ENCODE measurements around the gene SEMA4D. TPM values are rescaled to one million over a fixed set of nuclear protein-coding genes. Genes with fewer than 3 reads are reported as not detected.

Gene SEMA4D
- total and polyA plus RNA-seq, 2 donors from 2014 or later, result 18.9 to 147 TPM

GRCh38 chr9:89412951-89413350, 85.0 kb downstream of the SEMA4D start:
- H3K4me1 ChIP-seq (ENCODE audit: control insufficient read depth in 2 of 3, insufficient read depth in 2 of 3, low read depth in 1 of 3, low read length in 3 of 3), result peaks cover 0 to 23% (median 10%) of the 10 kb centered on the region in 3 donors
- TF ChIP-seq, protein P1, sequence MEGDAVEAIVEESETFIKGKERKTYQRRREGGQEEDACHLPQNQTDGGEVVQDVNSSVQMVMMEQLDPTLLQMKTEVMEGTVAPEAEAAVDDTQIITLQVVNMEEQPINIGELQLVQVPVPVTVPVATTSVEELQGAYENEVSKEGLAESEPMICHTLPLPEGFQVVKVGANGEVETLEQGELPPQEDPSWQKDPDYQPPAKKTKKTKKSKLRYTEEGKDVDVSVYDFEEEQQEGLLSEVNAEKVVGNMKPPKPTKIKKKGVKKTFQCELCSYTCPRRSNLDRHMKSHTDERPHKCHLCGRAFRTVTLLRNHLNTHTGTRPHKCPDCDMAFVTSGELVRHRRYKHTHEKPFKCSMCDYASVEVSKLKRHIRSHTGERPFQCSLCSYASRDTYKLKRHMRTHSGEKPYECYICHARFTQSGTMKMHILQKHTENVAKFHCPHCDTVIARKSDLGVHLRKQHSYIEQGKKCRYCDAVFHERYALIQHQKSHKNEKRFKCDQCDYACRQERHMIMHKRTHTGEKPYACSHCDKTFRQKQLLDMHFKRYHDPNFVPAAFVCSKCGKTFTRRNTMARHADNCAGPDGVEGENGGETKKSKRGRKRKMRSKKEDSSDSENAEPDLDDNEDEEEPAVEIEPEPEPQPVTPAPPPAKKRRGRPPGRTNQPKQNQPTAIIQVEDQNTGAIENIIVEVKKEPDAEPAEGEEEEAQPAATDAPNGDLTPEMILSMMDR (IDR thresholded peaks at IDR 0.05; ENCODE audit: borderline replicate concordance, extremely low read depth, insufficient read depth), result no peak
- H3K9me3 ChIP-seq (ENCODE audit: control insufficient read depth in 2 of 3, insufficient read depth in 1 of 3, low read length in 3 of 3), result no peaks in the 10 kb centered on the region
- intact Hi-C loops (cut with DNase I), result no loop called here
- no peak overlapping the region for H3K4me3 ChIP-seq (ENCODE audit: low read length in 3 of 3)
- FAIRE-seq, result no peak
- peaks cover 0 to 6% (median 6%) of the 10 kb centered on the region in 3 donors for H3K36me3 ChIP-seq (ENCODE audit: control insufficient read depth in 2 of 3, insufficient read depth in 3 of 3, low read length in 3 of 3)
- H3K9ac ChIP-seq (ENCODE audit: low read length in 3 of 3), result no peak overlapping the region
- DNase-seq, result no peak
- no peak overlapping the region for H3K27ac ChIP-seq (ENCODE audit: low read depth in 2 of 2, low read length in 2 of 2)
- H3K27me3 ChIP-seq (ENCODE audit: control insufficient read depth, insufficient read depth, low read length), result no peaks in the 10 kb centered on the region

GRCh38 chr9:89412541-89412940, 85.4 kb downstream of the SEMA4D start:
- no peak for FAIRE-seq
- H3K27ac ChIP-seq (ENCODE audit: low read depth in 2 of 2, low read length in 2 of 2), result no peak overlapping the region
- intact Hi-C loops (cut with DNase I), result no loop called here

GRCh38 chr9:89411759-89412158, 86.2 kb downstream of the SEMA4D start:
- H3K9ac ChIP-seq (ENCODE audit: low read length in 3 of 3), result no peak overlapping the region
- H3K27me3 ChIP-seq (ENCODE audit: control insufficient read depth, insufficient read depth, low read length), result no peaks in the 10 kb centered on the region
- FAIRE-seq, result no peak
- no peak overlapping the region for H3K27ac ChIP-seq (ENCODE audit: low read depth in 2 of 2, low read length in 2 of 2)
- TF ChIP-seq, protein P1 (IDR thresholded peaks at IDR 0.05; ENCODE audit: borderline replicate concordance, extremely low read depth, insufficient read depth), result no peak
- intact Hi-C loops (cut with DNase I), result no loop called here
- no peak overlapping the region for H3K4me3 ChIP-seq (ENCODE audit: low read length in 3 of 3)
- no peak for DNase-seq
- peaks cover 0 to 3% (median 0%) of the 10 kb centered on the region in 3 donors for H3K9me3 ChIP-seq (ENCODE audit: control insufficient read depth in 2 of 3, insufficient read depth in 1 of 3, low read length in 3 of 3)
- peaks cover 0 to 6% (median 6%) of the 10 kb centered on the region in 3 donors for H3K36me3 ChIP-seq (ENCODE audit: control insufficient read depth in 2 of 3, insufficient read depth in 3 of 3, low read length in 3 of 3)
- peaks cover 0 to 23% (median 10%) of the 10 kb centered on the region in 3 donors for H3K4me1 ChIP-seq (ENCODE audit: control insufficient read depth in 2 of 3, insufficient read depth in 2 of 3, low read depth in 1 of 3, low read length in 3 of 3)

More at GRCh38 chr9:89412541-89412940, 85.4 kb downstream of the SEMA4D start:
- peaks cover 0 to 6% (median 6%) of the 10 kb centered on the region in 3 donors for H3K36me3 ChIP-seq (ENCODE audit: control insufficient read depth in 2 of 3, insufficient read depth in 3 of 3, low read length in 3 of 3)
- H3K27me3 ChIP-seq (ENCODE audit: control insufficient read depth, insufficient read depth, low read length), result no peaks in the 10 kb centered on the region
- no peak overlapping the region for H3K4me3 ChIP-seq (ENCODE audit: low read length in 3 of 3)
- H3K9me3 ChIP-seq (ENCODE audit: control insufficient read depth in 2 of 3, insufficient read depth in 1 of 3, low read length in 3 of 3), result peaks cover 0 to under 1% (median 0%) of the 10 kb centered on the region in 3 donors
- H3K4me1 ChIP-seq (ENCODE audit: control insufficient read depth in 2 of 3, insufficient read depth in 2 of 3, low read depth in 1 of 3, low read length in 3 of 3), result peaks cover 0 to 23% (median 10%) of the 10 kb centered on the region in 3 donors
- TF ChIP-seq, protein P1 (IDR thresholded peaks at IDR 0.05; ENCODE audit: borderline replicate concordance, extremely low read depth, insufficient read depth), result no peak
- no peak overlapping the region for H3K9ac ChIP-seq (ENCODE audit: low read length in 3 of 3)
- DNase-seq, result no peak

Data from kidney (tissue), 14 donors.